Endothelial cell (in vitro differentiated cells): ENCODE results near the gene SAMD10. TPM values are rescaled to one million over a fixed set of nuclear protein-coding genes. Genes with fewer than 3 reads are reported as not detected.
"Not testable (repeated sequence)": the region's sequence is repeated elsewhere in the genome, so short reads cannot be mapped to it uniquely, and the experiment has no call there.

Experiments
- DNase-seq: peaks from one replicate; pipeline ENCODE4 v3.0.0; 2021; ENCODE audit warnings: low spot score
- H3K27ac Mint-ChIP-seq: one replicate; pipeline ENCODE4 v1.8.0; 2021; ENCODE audit warnings: mixed read lengths, inconsistent platforms; ENCODE audit not compliant: unreplicated experiment
- H3K27me3 Mint-ChIP-seq: one replicate; pipeline ENCODE4 v1.8.0; 2021; ENCODE audit warnings: mild to moderate bottlenecking, moderate library complexity, mixed read lengths, inconsistent platforms; ENCODE audit not compliant: unreplicated experiment
- H3K36me3 Mint-ChIP-seq: one replicate; pipeline ENCODE4 v1.8.0; 2021; ENCODE audit warnings: mild to moderate bottlenecking, low read depth, mixed read lengths, inconsistent platforms; ENCODE audit not compliant: unreplicated experiment
- H3K4me1 Mint-ChIP-seq: one replicate; pipeline ENCODE4 v1.8.0; 2021; ENCODE audit warnings: mild to moderate bottlenecking, mixed read lengths, inconsistent platforms; ENCODE audit not compliant: unreplicated experiment
- H3K4me3 Mint-ChIP-seq: one replicate; pipeline ENCODE4 v1.8.0; 2021; ENCODE audit warnings: mild to moderate bottlenecking, mixed read lengths, inconsistent platforms; ENCODE audit not compliant: unreplicated experiment
- H3K9me3 Mint-ChIP-seq: one replicate; pipeline ENCODE4 v1.8.0; 2021; ENCODE audit warnings: mixed read lengths, inconsistent platforms; ENCODE audit not compliant: unreplicated experiment
- total RNA-seq: library from RNA; stranded (reverse); fragmentation: NEBNext Ultra II Directional; extraction: Animal tissue kit (Norgen Biotek cat#: 25700); gene quantifications from one replicate; pipeline ENCODE4 v1.2.1, GENCODE V29; 2021; ENCODE audit not compliant: unreplicated experiment
- TF ChIP-seq, protein P1 (sequence below): fragments of 200-600 bp; sonication (generic); IDR thresholded peaks from one replicate; pipeline ENCODE4 v1.5.0; 2021; ENCODE audit warnings: antibody characterized with exemption; ENCODE audit not compliant: unreplicated experiment

The SAMD10 gene
- total RNA-seq, 1 donor from 2014 or later, result 5.0 TPM

- peaks cover 12% of the 10 kb centered on the region for H3K27me3 Mint-ChIP-seq
- TF ChIP-seq, protein P1, sequence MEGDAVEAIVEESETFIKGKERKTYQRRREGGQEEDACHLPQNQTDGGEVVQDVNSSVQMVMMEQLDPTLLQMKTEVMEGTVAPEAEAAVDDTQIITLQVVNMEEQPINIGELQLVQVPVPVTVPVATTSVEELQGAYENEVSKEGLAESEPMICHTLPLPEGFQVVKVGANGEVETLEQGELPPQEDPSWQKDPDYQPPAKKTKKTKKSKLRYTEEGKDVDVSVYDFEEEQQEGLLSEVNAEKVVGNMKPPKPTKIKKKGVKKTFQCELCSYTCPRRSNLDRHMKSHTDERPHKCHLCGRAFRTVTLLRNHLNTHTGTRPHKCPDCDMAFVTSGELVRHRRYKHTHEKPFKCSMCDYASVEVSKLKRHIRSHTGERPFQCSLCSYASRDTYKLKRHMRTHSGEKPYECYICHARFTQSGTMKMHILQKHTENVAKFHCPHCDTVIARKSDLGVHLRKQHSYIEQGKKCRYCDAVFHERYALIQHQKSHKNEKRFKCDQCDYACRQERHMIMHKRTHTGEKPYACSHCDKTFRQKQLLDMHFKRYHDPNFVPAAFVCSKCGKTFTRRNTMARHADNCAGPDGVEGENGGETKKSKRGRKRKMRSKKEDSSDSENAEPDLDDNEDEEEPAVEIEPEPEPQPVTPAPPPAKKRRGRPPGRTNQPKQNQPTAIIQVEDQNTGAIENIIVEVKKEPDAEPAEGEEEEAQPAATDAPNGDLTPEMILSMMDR, result no peak
- peak overlapping the region; percentile 67 for H3K27ac Mint-ChIP-seq
- peak overlapping the region; percentile 85 for H3K4me3 Mint-ChIP-seq
- DNase-seq, result peak; percentile 66
- peaks cover 30% of the 10 kb centered on the region for H3K4me1 Mint-ChIP-seq
- H3K9me3 Mint-ChIP-seq, result no peaks in the 10 kb centered on the region
- H3K36me3 Mint-ChIP-seq, result peaks cover 13% of the 10 kb centered on the region
Observed at GRCh38 chr20:63978319-63979228, 868 bp downstream of the SAMD10 start.

- Mint-ChIP-seq H3K36me3 (peaks cover 18% of the 10 kb centered on the region), H3K4me1 (peaks cover 31% of the 10 kb centered on the region), H3K4me3 (no peak overlapping the region), H3K9me3 (no peaks in the 10 kb centered on the region), H3K27me3 (peaks cover 12% of the 10 kb centered on the region), H3K27ac (no peak overlapping the region)
- TF ChIP-seq, protein P1, result no peak
- no peak for DNase-seq
Observed at GRCh38 chr20:63977739-63978276, 1.6 kb downstream of the SAMD10 start.

- Mint-ChIP-seq H3K9me3 (no peaks in the 10 kb centered on the region), H3K27ac (no peak overlapping the region), H3K4me3 (peak overlapping the region; percentile 43), H3K27me3 (peaks cover 13% of the 10 kb centered on the region), H3K4me1 (peaks cover 32% of the 10 kb centered on the region), H3K36me3 (peaks cover 15% of the 10 kb centered on the region)
- no peak for DNase-seq
- TF ChIP-seq, protein P1, result no peak
Observed at GRCh38 chr20:63976980-63977738, 2.3 kb downstream of the SAMD10 start.

DNA sequence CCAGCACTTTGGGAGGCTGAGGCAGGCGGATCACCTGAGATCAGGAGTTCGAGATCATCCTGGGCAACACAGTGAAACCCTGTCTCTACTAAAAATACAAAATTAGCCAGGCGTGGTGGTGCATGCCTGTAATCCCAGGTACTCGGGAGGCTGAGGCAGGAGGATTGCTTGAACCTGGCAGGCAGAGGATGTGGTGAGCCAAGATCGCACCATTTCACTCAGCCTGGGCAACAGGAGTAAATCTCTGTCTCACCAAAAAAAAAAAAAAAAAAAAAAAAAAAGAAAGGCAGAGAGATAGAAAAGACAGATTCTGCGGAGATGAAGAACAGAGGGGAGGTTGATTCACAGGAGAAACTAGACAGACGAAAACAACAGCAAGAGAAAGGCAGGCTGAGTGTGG is 2.9 kb downstream of the SAMD10 start:
- not testable (repeated sequence) for DNase-seq, H3K9me3 Mint-ChIP-seq, H3K27ac Mint-ChIP-seq
- peaks cover 15% of the 10 kb centered on the region for H3K36me3 Mint-ChIP-seq
- peaks cover 13% of the 10 kb centered on the region for H3K27me3 Mint-ChIP-seq
- peak overlapping the region; percentile 43 for H3K4me3 Mint-ChIP-seq
- H3K4me1 Mint-ChIP-seq, result peaks cover 28% of the 10 kb centered on the region

- peak overlapping the region; percentile 42 for H3K27ac Mint-ChIP-seq
- peak overlapping the region; percentile 79 for H3K4me3 Mint-ChIP-seq
- H3K9me3 Mint-ChIP-seq, result no peaks in the 10 kb centered on the region
- peaks cover 15% of the 10 kb centered on the region for H3K4me1 Mint-ChIP-seq
- peaks cover 10% of the 10 kb centered on the region for H3K36me3 Mint-ChIP-seq
- TF ChIP-seq, protein P1, result no peak
- DNase-seq, result no peak
- peaks cover 5% of the 10 kb centered on the region for H3K27me3 Mint-ChIP-seq
Observed at GRCh38 chr20:63974402-63975200, 4.8 kb downstream of the SAMD10 start.
